Breast epithelium (tissue), 4 donors: ENCODE results near the gene CNGB1. TPM values are rescaled to one million over a fixed set of nuclear protein-coding genes. Genes with fewer than 3 reads are reported as not detected.

Source experiments
- DNase-seq, 2 donors: peaks; one replicate each; pipeline ENCODE4 v3.0.0-alpha.2; 2019; ENCODE audit warnings: low spot score in 2 of 2
- H3K27ac ChIP-seq, 2 donors: fragments of 200-600 bp; sonication (generic) in 1 of 2; one replicate each; pipeline ENCODE4 v1.5.1; 2016 to 2019; ENCODE audit warnings: mild to moderate bottlenecking in 1 of 2
- H3K27me3 ChIP-seq, 2 donors: fragments of 200-600 bp; sonication (generic) in 1 of 2; one replicate each; pipeline versions ENCODE4 v1.5.1 to v1.6.0; 2017 to 2019; ENCODE audit warnings: control low read depth in 1 of 2, mild to moderate bottlenecking in 1 of 2
- H3K36me3 ChIP-seq: fragments of 200-600 bp; one replicate; pipeline ENCODE4 v1.5.1; 2019
- H3K4me1 ChIP-seq, 2 donors: fragments of 200-600 bp; sonication (generic); one replicate each; pipeline ENCODE4 v1.5.1; 2016 to 2019; ENCODE audit warnings: control low read depth in 1 of 2
- H3K4me3 ChIP-seq, 3 donors: fragments of 200-600 bp; sonication (generic); 1 replicate in 2 of 3; 2 replicates in 1 of 3; pipeline ENCODE4 v1.5.1; 2016 to 2019; ENCODE audit warnings: mild to moderate bottlenecking in 3 of 3, moderate library complexity in 2 of 3
- H3K9me3 ChIP-seq, 2 donors: fragments of 200-600 bp; sonication (generic) in 1 of 2; one replicate each; pipeline ENCODE4 v1.5.1; 2016 to 2019; ENCODE audit warnings: control low read depth in 1 of 2
- POLR2A ChIP-seq: fragments of 450-650 bp; IDR thresholded peaks from one replicate; pipeline ENCODE4 v1.6.1; 2016; ENCODE audit warnings: antibody characterized with exemption, mild to moderate bottlenecking, moderate library complexity
- POLR2AphosphoS5 ChIP-seq, 3 donors: sonication (generic); formaldehyde crosslinking; IDR thresholded peaks; one replicate each; pipeline ENCODE4 v1.6.1; 2017; ENCODE audit warnings: antibody characterized with exemption in 3 of 3
- intact Hi-C: fragments of 100-400 bp; cut with DNase I; formaldehyde crosslinking; loops from one replicate; pipeline ENCODE4 v1.15.1; 2023; ENCODE audit warnings: low total_unique reads
- total RNA-seq, 3 donors: library from RNA; depleted of rRNA; stranded (reverse); fragments of >200 nt; gene quantifications; one replicate each; pipeline ENCODE4 v1.1.0, GENCODE V29; 2016
- TF ChIP-seq, protein P1 (sequence below), 3 donors: fragments of 450-650 bp; IDR thresholded peaks; one replicate each; pipeline ENCODE4 v1.5.1; 2016 to 2017; ENCODE audit warnings: antibody characterized with exemption in 3 of 3, mild to moderate bottlenecking in 3 of 3, moderate library complexity in 3 of 3

Gene CNGB1
- total RNA-seq, 3 donors from 2014 or later = not detected

DNA sequence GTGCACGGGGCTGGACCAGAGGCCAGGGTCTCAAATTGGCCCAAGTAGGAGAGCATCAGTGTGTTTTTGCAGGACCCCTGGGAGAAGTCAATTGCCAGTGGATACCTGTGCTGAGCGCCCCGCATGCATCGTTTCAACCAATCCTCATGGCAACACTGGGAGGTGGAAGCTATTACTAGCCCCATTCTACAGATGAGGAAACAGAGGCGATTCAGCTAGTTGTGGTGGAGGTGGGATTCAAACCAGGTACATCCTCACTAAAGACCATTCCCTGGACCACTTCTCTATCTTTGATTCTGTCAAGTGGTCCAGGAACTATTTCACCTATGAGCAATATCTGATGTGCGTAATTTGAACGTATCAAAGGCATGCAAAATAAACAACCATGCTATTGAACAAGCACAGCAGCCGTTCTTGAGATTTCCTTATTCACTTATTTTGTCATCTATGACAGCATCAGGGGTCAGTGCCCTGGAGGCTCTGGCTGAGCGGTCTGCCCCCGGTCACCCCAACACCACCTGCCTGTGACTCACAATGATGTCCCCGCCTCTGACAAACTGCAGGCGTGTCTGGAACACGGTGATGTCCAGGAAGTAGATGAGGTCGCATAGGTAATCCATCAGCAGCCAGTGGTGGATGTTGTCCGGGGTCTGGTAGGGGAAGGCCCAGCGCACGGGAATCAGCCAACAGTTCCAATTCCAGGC is 54.0 kb downstream of the CNGB1 start:
- no peaks in the 10 kb centered on the region for H3K9me3 ChIP-seq
- DNase-seq = no peak
- H3K36me3 ChIP-seq = no peaks in the 10 kb centered on the region
- H3K4me1 ChIP-seq = no peaks in the 10 kb centered on the region
- TF ChIP-seq POLR2A = no peak
- TF ChIP-seq, protein P1, sequence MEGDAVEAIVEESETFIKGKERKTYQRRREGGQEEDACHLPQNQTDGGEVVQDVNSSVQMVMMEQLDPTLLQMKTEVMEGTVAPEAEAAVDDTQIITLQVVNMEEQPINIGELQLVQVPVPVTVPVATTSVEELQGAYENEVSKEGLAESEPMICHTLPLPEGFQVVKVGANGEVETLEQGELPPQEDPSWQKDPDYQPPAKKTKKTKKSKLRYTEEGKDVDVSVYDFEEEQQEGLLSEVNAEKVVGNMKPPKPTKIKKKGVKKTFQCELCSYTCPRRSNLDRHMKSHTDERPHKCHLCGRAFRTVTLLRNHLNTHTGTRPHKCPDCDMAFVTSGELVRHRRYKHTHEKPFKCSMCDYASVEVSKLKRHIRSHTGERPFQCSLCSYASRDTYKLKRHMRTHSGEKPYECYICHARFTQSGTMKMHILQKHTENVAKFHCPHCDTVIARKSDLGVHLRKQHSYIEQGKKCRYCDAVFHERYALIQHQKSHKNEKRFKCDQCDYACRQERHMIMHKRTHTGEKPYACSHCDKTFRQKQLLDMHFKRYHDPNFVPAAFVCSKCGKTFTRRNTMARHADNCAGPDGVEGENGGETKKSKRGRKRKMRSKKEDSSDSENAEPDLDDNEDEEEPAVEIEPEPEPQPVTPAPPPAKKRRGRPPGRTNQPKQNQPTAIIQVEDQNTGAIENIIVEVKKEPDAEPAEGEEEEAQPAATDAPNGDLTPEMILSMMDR (IDR thresholded peaks at IDR 0.05) = no peak
- TF ChIP-seq POLR2AphosphoS5 (IDR thresholded peaks at IDR 0.05) = no peak
- no peaks in the 10 kb centered on the region for H3K27me3 ChIP-seq
- H3K4me3 ChIP-seq = no peak overlapping the region
- intact Hi-C loops = no loop called here
- H3K27ac ChIP-seq = no peak overlapping the region

DNA sequence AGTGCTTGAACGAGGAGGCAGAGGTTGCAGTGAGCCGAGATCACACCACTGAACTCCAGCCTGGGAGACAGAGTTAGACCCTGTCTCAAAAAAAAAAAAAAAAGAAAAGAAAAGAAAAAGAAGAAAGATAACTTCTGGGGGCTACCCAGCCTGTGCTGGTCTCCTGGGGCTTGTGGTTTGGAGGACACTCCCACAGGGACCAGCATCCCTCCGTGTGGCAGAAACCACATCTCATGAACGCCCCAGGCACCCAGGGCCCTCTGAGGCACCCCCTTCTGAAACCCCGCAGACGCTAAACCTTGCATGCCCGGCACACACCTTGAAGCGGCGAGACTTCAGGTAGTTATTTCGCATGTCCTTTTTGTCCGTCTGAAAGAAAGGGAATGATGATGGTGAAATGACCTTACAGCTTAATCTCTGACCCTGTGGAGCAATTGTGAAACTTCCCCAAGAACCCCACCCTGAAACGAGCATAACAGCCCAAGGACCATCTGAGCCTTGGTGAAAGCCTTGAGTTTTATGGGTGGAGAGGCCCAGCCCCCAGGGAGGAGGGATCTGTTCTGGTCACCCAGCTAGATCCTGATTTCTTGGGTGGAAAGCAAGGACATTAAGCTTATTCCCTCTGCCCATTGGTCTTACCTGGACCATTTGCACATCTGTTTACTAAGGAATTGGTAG is 55.0 kb downstream of the CNGB1 start:
- Histone ChIP-seq H3K4me3 (no peak overlapping the region), H3K4me1 (no peaks in the 10 kb centered on the region), H3K36me3 (no peaks in the 10 kb centered on the region), H3K27me3 (no peaks in the 10 kb centered on the region), H3K27ac (no peak overlapping the region), H3K9me3 (no peaks in the 10 kb centered on the region)
- intact Hi-C loops = no loop called here
- DNase-seq = no peak
- TF ChIP-seq POLR2AphosphoS5 (IDR thresholded peaks at IDR 0.05) (no peak), POLR2A (no peak)
- TF ChIP-seq, protein P1 (IDR thresholded peaks at IDR 0.05) = no peak

DNA sequence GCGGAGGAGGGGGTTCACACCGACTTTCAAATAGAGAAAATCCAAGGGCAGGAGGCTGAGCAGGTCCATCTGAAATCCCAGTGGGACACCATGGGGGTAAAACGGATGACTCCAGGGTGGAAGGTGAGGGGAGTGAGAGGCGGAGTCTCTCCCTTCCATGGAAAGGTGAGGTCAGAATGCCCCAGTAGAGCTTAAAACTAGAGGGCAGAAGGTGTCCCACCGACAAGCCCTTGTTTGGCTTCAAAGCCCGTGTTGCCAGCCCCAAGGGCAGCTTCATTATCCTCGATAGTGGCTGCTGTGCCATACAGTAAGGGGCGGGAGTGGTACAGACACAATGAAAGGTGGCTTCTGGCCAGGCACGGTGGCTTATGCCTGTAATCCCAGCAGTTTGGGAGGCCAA is 55.7 kb downstream of the CNGB1 start:
- Histone ChIP-seq H3K27me3 (no peaks in the 10 kb centered on the region), H3K9me3 (no peaks in the 10 kb centered on the region), H3K36me3 (no peaks in the 10 kb centered on the region), H3K4me3 (no peak overlapping the region), H3K4me1 (no peaks in the 10 kb centered on the region), H3K27ac (no peak overlapping the region)
- intact Hi-C loops = no loop called here
- no peak for DNase-seq
- TF ChIP-seq, protein P1 (IDR thresholded peaks at IDR 0.05) = no peak
- TF ChIP-seq POLR2AphosphoS5 (IDR thresholded peaks at IDR 0.05) (no peak), POLR2A (no peak)

DNA sequence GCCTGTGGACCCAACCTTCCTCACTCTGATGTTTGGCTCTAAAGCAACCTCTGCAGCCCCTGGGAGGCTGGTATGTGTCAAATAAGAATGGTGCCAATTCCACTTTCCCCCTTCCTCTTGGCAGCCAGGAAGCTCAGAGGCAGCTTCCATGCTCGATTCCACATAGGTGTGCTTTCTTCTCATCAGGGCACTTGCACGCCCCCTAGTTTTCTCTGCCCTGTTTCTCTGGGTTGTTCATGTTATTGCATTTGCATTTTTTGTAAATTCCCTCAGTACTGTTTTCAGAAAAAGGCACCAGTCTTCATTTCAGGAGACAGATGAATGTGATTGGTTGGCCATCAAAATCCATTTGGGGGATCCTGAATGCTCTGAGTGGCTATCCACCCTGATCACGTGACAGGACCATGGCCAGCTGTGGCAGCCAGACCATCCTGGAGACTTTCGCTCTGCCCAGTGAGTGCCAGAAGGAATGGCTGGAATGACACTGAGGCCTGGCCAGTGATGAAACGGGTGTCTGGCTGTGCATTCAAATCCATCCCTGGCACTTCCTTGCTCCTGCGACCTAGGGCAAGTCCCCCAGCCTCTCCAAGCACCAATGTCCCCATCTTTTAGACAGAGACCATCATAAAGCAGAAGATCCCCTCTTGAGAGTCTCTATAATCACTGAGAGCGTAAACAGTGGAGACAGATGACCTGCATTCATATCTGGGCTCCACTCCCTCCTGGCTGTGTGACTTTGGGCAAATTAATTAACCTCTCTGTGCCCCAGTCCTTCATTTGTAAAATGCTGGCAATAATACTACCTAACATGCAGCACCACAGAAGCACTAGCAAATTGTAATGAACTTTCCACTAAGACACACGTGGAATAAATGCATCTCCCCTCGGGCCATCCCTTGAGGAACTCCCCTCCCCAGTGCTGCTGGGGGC is 56.4 kb downstream of the CNGB1 start:
- Histone ChIP-seq H3K9me3 (no peaks in the 10 kb centered on the region), H3K4me1 (no peaks in the 10 kb centered on the region), H3K4me3 (no peak overlapping the region), H3K36me3 (no peaks in the 10 kb centered on the region), H3K27ac (no peak overlapping the region), H3K27me3 (no peaks in the 10 kb centered on the region)
- intact Hi-C loops = no loop called here
- TF ChIP-seq, protein P1 (IDR thresholded peaks at IDR 0.05) = no peak
- DNase-seq = no peak
